Renal cortex interstitium (tissue), 11 donors: ENCODE data around the gene MINDY3. TPM values are rescaled to one million over a fixed set of nuclear protein-coding genes. Genes with fewer than 3 reads are reported as not detected.
"Not testable (repeated sequence)": the region's sequence is repeated elsewhere in the genome, so short reads cannot be mapped to it uniquely, and the experiment has no call there.

Experiments used
- DNase-seq, 11 donors: peaks; one replicate each; pipeline ENCODE4 v3.0.0-alpha.2; 2013; ENCODE audit warnings: low read depth in 9 of 11, low spot score in 4 of 11; ENCODE audit errors: extremely low read depth in 1 of 11
- polyA plus RNA-seq, 3 donors: library from polyadenylated mRNA; unstranded; fragments of 120-200 nt; gene quantifications; one replicate each; pipeline ENCODE4 v1.2.1, GENCODE V29; 2013; ENCODE audit not compliant: insufficient read length in 3 of 3

Gene MINDY3
- polyA plus RNA-seq, 3 donors = 38.3 to 49.7 (median 47.6) TPM

- no peak for DNase-seq
These were observed 68.3 kb downstream of the MINDY3 start for GRCh38 chr10:15791816-15792524.

DNA sequence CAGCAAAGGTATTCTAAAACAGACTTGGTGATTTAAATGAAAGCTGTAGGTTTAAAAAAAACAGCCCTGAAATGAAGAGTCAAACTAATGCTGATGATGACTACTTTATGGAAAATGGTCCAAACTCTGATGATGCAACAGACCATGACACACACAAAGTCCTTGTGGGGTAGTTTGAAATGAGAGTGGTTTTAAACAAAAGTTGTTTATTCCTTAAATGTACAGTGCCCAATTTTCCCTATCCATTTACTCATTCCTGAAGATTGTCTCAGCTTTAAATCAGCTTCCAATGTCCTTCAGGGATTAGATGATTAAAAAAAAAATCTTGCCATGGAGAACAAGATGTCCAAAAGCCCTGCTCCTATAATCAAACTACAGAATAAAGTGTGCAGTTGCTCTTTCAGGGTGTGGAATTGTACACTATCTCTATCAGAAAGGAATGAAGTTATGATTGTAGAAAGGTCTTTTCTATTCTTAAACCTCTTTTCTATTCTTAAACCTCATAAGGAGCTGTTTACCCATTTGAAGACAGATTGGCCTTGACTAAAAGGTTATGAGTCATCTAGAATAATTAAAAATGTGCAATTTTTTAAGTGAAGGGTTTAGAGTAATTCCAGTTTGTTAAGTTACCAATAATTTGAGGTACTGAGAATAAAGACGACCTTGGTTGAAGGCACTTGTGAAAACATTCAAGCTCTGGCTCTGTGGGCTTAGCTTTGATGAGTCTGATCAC lies 70.3 kb downstream of the MINDY3 start:
- no peak for DNase-seq

- no peak for DNase-seq
These were observed 72.9 kb downstream of the MINDY3 start for GRCh38 chr10:15787426-15787825.

- DNase-seq = no peak
These were observed 75.5 kb downstream of the MINDY3 start for GRCh38 chr10:15784662-15785300.

DNA sequence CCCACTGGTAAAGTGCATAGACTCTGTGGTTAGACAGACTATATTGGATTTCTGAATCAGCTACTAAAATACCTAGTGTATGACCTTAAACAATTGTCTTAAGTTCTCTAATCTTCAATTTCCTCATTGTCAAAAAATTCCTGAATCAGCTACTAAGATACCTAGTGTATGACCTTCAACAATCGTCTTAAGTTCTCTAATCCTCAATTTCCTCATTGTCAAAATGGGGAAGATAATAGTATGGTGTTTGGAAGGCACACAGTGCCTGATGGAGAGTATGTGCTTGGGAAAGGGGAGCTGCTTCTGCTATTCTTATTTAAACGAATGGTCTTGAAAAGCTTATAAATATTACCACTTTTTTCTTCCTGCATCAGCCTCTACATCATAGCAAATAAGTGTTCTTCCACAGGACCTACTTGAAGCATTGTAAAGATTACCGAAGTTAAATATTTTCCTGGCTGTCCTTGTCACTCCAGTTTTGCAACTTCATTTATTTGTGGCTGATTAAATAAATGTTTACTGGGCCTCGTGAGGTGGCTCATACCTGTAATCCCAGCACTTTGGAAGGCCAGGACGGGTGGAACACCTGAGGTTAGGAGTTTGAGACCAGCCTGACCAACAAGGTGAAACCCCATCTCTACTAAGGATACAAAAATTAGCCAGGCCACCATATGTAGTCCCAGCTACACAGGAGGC lies 76.2 kb downstream of the MINDY3 start:
- DNase-seq = no peak

- DNase-seq = no peak
These were observed 77.5 kb downstream of the MINDY3 start for GRCh38 chr10:15782851-15783250.

DNA sequence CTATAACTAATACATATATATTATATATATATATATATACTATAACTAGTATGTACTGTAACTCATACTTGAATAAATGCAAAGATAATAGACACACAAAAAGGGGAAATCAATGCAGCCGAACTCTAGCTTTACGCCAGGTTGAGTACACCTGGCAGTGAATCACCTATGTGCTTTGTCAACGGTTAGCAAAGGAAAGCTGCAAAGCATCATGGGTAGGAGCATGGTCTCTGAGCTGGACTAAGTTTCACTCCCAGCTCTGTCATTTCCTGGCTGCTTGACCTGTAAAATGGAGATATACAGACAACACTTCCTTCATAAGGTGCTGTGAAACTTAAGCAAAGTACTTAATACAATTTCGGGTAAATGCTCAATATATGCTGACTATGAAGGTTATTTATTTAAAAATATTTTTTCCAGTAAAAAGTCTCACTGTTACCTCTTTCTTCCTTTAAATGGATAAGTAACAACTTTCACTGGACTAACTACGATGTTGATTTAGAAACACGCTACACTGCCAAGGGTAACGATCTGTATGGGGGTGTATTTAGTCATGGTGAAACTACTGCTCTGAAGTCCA lies 78.8 kb downstream of the MINDY3 start:
- no peak for DNase-seq

DNA sequence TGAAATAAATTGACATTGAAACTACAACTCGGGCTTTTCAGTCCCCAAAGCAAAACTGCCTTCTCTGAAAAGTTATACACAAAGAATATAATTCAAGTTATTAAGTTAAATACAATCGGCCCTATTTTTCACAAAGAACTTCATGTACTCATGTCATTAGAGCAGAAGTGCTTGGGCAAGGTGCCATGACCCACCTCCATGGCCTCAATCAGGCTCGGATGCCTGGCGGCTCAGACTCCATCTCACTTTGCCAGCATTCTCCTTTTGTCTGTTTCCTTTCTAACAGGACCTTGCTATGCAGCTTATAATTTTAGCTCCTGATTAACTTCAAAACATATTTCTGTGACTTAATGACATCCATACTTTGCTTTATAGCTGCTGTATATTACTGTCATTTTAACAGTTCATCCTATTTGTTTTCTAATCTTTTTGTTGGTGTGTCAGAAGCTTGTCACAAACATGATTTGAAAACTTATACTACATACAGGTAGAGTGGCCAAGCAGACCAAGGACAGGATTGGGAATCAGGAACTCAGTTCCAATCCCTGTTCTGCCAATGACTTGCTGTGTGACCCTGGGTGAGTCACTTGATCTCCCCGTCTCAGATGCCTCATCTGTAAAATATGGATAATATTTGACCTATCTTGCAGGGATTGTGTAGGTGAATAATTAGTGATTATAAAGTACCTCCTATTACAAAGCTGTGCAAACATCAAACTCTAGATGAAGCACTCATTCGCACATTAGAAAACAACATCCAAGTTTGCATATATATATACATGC lies 79.8 kb downstream of the MINDY3 start:
- DNase-seq = no peak

GRCh38 chr10:15775513-15775912 lies 84.8 kb downstream of the MINDY3 start:
- no peak for DNase-seq

DNA sequence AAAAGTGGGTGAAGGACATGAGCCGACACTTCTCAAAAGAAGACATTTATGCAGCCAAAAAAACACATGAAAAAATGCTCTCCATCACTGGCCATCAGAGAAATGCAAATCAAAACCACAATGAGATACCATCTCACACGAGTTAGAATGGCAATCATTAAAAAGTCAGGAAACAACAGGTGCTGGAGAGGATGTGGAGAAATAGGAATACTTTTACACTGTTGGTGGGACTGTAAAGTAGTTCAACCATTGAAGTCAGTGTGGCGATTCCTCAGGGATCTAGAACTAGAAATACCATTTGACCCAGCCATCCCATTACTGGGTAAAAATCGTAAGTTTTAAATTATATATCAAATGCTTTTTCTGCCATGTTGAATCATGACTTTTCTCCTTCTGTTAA lies 85.8 kb downstream of the MINDY3 start:
- not testable (repeated sequence) for DNase-seq

GRCh38 chr10:15764892-15765454 lies 95.3 kb downstream of the MINDY3 start:
- no peak for DNase-seq

DNA sequence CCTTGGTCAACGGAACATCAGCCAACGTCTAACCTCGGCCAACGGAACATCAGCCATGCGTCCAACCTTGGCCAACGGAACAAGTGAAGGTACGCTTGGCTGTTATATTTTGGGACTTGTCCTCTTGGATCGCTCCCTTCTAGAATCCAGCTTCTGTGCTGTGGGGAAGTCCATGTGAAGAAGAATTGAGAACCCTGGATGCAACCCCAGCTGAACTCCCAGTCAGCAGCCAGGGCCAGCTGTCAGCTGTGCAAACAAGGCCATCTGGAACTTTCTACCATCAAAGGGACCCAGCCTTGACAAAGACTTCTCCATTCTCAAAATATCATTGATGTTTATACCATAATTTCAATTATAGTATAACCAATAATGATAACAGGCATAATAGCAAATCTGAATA lies 97.3 kb downstream of the MINDY3 start:
- no peak for DNase-seq

GRCh38 chr10:15762239-15762638 lies 98.1 kb downstream of the MINDY3 start:
- not testable (repeated sequence) for DNase-seq

DNA sequence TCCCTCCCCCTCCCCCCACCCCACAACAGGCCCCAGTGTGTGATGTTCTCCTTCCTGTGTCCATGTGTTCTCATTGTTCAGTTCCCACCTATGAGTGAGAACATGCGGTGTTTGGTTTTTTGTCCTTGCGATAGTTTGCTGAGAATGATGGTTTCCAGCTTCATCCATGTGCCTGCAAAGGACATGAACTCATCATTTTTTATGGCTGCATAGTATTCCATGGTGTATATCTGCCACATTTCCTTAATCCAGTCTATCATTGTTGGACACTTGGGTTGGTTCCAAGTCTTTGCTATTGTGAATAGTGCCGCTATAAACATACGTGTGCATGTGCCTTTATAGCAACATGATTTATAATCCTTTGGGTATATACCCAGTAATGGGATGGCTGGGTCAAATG lies 99.1 kb downstream of the MINDY3 start:
- DNase-seq = not testable (repeated sequence)

DNA sequence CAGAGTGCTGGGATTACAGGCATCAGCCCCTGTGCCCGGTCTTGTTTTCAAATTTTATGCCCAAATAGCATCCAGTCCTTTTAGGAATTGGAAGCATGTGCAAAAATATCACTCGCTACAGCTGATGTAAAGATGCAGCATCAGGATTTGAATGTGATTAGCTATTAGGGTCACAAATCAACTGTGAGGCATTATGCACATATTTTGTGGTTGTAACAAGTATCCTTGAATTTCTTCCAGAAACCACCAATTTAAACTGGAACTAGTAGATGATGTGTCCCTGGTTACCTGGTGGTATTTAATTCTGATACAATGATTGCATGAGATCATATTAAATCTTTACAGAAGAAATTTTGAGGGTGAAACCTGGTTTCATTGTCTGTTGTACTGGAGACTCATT lies 99.6 kb downstream of the MINDY3 start:
- no peak for DNase-seq

GRCh38 chr10:15759265-15759664 lies 101.0 kb downstream of the MINDY3 start:
- no peak for DNase-seq

DNA sequence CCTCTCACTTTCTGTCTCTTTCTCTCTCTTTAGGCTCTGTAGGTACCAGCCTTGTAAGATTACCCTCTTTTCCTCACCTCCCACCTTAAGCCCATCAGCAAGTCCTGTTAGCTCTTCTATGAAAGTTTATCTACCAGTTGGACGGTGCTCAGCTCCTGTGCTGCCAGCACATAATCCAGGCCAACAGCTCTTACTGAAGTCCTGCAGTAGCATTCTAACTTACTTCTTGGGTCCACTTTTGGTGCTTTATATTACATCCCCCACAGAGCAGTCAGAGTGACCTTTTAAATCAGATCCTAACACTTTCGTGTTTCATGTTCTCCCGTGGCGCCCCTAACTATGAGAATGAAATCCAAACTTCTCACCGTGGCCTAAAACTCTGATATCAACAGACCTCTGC lies 101.7 kb downstream of the MINDY3 start:
- DNase-seq = no peak

DNA sequence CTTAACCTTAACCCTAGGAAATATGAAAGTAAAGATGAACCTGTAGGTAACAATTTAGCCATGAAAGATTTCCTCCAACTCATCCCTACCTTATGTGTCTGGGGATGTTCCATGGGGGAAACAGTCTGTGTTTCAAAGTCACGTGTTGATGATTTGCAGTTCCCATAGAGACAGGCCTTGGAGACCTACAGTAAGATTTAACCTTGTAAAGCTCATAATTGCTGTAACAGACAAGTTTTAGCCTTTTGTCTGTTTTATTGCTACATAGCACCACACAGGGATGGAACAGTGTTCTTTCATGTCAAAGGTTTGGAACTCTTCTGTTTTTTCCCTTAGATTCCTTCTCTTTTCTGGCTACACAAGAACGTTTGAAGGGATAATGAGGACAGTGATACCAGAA lies 105.4 kb downstream of the MINDY3 start:
- DNase-seq = no peak
